NK-92 (cell line): ENCODE measurements around the gene VSTM2L.

Experiments used
- DNase-seq: peaks from one replicate; lab custom pipeline; 2025; ENCODE audit not compliant: unreplicated experiment; lab: John Stamatoyannopoulos, UW

The VSTM2L gene

DNA sequence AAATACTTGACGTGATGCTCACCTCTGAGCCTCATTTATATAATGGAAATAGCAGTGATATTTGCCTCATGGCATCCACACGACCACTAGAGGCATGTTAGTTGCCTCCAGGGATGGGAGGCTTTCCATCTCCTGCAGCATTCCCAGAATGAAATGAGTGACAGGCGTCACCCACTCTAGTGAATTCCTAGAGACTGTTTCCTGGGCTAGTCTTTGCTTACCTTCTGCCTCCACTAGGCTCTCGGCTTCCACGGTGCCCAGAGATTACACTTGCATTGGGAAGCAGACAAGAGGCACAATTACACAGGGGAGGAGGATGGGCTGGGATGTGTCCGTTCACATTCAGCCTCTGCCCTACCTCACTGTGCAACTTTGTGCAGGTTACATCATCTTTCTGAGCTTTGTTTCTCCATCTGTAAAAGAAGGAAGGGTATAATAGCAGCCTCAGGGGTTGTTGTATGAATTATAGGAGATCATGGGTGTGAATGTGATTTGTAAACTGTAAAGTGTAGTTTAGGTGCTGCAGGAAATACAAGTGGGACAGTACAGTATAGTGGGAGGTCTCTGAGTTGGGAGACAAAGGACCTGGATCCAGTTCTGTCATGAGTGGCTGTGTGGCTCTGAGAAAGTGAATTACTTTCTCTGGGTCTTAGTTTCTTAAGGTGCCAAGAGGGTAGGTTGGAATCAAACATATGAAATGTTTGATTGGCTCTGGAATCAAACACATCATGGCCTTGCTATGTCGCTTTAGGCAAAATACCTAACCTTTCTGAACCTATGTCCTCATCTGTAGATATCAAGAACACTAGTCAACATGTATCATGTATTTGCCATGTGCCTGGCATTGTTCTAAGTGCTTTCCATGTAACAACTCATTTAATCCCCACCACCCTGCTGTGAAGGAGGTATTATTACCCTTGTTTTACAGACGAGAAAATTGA, 3.6 kb upstream of the VSTM2L start:
- no peak for DNase-seq

- DNase-seq: no peak
Measured at GRCh38 chr20:37901240-37901639, 1.7 kb upstream of the VSTM2L start.

- DNase-seq: no peak
Measured at GRCh38 chr20:37901654-37902503, 1.0 kb upstream of the VSTM2L start.

- DNase-seq: no peak
Measured at GRCh38 chr20:37903317-37904007, 535 bp downstream of the VSTM2L start.

- DNase-seq: no peak
Measured at GRCh38 chr20:37904008-37904642, 1.2 kb downstream of the VSTM2L start.

GRCh38 chr20:37904845-37905373, 2.0 kb downstream of the VSTM2L start:
- no peak for DNase-seq

DNA sequence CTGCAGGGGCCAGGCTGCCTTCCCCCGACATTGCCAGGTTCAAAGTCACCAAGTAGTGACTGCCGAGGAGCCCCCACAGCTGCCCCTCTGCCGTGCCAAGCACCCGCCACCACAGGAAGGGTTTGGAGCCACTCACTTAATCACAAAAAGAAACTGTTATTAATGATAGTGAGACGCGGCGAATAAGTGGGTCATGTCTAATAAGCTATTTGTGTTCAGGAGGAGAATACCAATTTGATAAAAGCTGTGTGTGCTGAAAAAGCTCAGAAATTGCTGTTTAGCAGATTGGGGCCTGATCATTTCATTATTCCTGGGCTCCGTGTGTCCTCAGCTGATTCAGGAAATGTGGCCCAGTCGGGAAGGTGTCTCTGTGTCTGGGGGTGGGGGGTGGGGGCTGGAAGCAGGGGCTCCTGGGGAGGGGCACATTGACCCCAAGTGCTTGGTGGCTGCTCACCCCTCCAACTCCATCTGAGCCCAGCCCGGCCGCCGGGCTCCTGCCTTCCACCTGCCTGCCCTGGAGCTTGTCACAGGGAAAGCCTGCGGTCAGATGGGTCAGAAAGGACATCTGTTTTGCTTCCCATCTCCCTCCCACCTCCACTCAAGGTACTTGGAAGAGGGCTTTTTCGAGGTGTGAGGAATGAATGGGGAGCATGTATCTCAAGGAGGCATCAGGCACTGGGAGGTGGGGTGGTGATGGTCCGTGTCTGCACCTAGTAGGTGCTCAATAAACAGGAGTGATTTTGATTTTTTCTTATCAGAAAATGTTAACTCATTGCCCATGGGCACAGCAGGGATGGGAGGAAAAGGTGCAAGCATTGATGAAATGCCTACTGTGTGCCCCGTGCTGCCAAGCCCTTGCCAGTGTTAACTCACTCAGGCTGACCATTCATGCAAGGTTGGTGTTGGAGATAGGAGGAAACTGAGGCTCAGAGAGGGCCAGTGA, 3.0 kb downstream of the VSTM2L start:
- no peak for DNase-seq

DNA sequence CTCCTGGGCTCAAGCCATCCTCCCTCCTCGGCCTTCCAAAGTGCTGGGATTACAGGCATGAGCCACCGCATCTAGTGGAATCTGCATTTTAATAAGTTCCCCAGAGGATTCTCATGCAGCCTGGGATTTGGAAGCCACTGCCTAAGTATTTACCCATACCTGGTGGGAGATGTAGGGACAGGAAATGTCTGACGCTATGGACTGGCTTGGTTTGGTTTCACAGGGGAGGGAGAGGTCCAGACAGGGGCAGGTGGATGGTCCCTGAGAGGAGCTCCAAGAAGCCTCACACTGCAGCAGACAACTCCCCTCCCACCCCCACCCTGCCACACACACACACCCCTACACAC, 4.4 kb downstream of the VSTM2L start:
- no peak for DNase-seq

- DNase-seq: no peak
Measured at GRCh38 chr20:37907677-37908401, 4.9 kb downstream of the VSTM2L start.

DNA sequence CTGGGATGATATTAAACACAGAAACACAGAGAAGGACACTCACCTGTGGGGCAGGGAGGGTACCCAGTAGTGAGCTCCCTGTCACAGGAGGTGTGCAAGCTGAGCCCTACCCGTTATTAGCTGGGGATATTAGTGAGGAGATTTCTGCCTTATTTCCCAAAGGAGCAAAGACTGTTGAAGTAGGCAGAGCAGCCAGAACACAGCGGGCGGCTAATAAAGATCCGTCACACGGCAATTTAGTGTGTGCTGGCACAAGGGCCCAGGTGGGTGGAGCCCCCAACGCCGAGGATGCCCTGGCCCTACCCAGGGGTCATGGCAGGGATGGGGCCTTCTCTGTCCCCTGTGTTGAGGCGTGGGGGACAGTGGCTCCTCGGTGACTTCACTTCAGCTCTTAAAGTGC, 8.3 kb downstream of the VSTM2L start:
- DNase-seq: no peak

DNA sequence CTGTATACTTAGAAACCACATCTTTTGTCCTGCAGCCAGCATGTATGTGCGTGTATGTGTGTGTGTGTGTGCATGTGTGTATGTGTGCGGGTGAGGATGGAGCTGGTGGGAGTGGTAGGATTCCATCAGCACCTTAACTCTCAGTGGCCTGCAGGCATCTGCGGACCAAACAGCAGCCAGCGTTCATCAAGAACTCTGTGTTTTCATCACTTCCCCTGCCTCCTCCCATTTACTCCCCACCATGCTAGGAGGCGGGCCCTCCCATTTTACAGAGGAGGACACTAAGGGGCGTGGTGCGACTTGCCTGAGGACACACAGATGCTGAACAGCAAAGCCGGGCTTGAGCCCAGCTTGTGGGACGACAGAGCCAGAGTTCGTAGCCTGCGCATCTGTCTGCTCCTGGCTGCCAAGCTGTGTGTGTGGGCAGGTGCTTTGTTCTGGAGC, 8.9 kb downstream of the VSTM2L start:
- no peak for DNase-seq

DNA sequence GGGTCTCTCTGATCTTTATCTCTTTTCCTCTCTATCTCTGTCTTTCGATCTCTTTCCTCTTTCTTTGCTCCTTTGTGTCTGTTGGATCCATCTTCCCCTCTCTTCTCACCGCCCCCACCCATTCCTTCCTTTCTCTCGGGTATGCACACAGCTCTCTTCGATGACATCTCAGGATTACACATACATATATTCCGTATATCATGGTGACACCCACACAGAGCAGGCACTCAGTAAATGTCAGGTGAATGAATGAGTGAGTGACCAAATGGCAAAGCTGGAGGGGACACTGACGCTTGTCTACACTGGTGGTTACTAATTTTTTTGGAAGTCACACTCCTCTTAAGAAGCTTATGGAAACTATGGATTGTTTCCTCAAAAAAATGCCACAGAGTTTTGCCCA, 9.9 kb downstream of the VSTM2L start:
- DNase-seq: no peak

GRCh38 chr20:37913567-37914366, 10.8 kb downstream of the VSTM2L start:
- DNase-seq: no peak

GRCh38 chr20:37914367-37914671, 11.4 kb downstream of the VSTM2L start:
- DNase-seq: no peak

DNA sequence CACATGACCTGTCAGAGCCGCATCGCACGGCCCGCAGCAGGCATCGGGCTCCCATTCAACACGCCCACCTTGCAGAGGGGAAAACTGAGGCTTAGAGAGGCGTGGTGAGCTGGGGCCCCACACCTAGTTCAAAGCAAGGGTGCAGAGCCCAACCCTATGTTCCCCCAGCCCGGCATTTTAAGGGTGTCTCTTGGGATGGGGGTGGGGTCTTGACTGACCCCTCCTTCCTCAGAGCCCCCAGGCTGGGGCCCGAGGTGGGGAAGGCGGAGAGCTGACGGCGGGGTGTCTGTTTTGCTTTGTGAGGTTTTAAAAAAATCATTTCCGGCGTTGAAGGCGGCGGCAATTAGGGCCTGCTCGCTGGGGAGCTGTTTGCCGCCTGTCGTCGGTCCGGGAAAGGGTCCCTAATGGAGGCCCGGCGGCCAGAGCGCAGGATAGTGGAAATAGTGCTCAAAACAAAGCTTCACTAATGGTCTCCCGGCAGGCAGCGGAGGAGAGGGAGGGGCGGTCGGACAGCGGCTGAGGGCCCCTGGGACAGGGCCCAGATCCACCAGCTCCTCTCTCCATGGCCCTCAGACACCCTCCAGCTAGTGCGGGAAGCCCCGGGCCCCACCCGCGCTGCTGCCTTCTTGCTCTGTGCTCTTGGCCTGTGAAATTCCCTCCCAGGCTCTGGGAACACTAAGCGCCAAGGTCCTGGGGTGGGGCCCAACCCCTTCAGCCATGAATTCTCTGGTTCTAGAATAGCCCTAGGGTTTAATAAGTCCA, 11.9 kb downstream of the VSTM2L start:
- no peak for DNase-seq

- no peak for DNase-seq
Measured at GRCh38 chr20:37915434-37915787, 12.5 kb downstream of the VSTM2L start.

DNA sequence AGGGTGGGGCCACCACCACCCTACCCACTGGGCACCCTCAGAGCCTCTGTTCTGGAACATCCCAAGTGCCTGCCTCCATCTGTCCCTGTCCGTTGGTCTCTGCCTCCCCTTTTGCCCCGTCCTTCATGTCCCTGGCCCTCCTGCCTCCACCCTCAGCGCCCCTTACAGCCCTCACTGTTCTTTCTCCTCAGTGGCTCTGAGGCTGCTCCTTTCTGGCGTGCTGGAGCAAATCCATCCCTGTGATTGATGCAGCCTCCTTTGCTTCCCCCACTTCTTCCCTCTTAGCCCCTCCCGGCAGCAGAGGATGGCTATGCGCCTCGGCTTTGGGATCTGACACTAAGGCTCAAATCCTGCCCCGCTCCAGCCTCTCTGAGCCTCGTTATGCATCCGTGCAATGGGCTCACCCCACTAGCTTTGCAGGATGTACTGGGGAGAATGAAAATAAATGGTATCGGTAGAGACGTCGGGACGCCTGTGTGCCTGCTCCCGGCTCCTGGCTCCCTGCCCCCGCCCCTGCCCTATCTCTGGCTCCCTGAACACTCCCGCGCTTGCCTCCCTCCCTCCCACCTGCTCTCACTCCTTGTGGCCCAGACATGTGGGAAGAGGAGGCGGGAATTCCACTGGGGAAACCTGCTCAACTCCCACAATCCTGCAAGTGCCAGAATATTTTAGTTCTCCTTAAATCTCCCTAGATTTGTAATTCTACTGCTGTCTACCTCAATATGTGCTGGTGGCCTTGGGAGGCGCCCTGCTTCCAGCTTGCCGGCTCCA, 13.1 kb downstream of the VSTM2L start:
- DNase-seq: no peak
